ENCODE results near the gene WDTC1.
A peak's percentile ranks its signal among the peaks of the same experiment; 100 is the strongest.

Gene WDTC1

GRCh38 chr1:27314737-27315136 is 80.3 kb downstream of the WDTC1 start:
- Histone ChIP-seq H3K9me3 (replicated peaks in 1 of 11) (no peaks in the 10 kb centered on the region), H4K20me1 (no peaks in the 10 kb centered on the region), H3K27me3 (no peaks in the 10 kb centered on the region), H3K4me2 (no peak overlapping the region), H3K36me3 (peaks cover 0 to 5% (median 0%) of the 10 kb centered on the region in 11 experiments; a peak in 1 of 22 replicates), H3K27ac (no peak overlapping the region), H3K9ac (no peak overlapping the region), H3K4me3 (no peak overlapping the region), H3K4me1 (peaks cover 0 to 19% (median 0%) of the 10 kb centered on the region in 10 experiments; a peak in 6 of 20 replicates)
- no peak for TF ChIP-seq Cebpa-rat (IDR thresholded peaks at IDR 0.05)

DNA sequence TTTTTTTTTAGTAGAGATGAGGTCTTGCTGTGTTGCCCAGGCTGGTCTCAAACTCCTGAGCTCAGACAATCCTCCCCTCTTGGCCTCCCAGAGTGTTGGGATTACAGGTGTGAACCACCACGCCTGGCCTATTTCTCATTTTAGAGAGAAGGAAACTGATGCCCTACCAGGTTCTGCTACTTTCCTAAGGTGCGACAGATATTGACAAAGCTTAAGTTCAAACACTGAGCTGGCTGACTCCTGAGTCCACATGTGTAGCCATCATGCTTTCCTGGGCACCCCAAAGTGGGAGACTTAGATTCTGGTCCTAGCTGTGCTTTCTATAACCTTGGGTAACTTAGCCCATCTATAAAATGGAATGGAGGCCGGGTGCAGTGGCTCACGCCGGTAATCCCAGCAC is 82.4 kb downstream of the WDTC1 start:
- no peaks in the 10 kb centered on the region for H3K9me3 ChIP-seq (replicated peaks in 1 of 11)
- H3K9ac ChIP-seq = no peak overlapping the region
- H4K20me1 ChIP-seq = no peaks in the 10 kb centered on the region
- H3K4me1 ChIP-seq = peaks cover 6 to 32% (median 8%) of the 10 kb centered on the region in 10 experiments; a peak in 19 of 20 replicates
- no peak overlapping the region for H3K27ac ChIP-seq
- H3K36me3 ChIP-seq = no peaks in the 10 kb centered on the region
- no peak overlapping the region for H3K4me2 ChIP-seq
- no peak overlapping the region for H3K4me3 ChIP-seq
- no peaks in the 10 kb centered on the region for H3K27me3 ChIP-seq
- TF ChIP-seq Cebpa-rat (IDR thresholded peaks at IDR 0.05) = no peak

- no peaks in the 10 kb centered on the region; a peak in 2 of 22 replicates for H4K20me1 ChIP-seq
- H3K27me3 ChIP-seq = no peaks in the 10 kb centered on the region
- H3K4me3 ChIP-seq = no peak overlapping the region
- H3K36me3 ChIP-seq = no peaks in the 10 kb centered on the region
- H3K9ac ChIP-seq = 0 out of 22 replicates have a peak overlapping the region, but pooled peaks of 1 of the 11 experiments have one; percentile 12
- no peak overlapping the region for H3K4me2 ChIP-seq
- TF ChIP-seq Cebpa-rat (IDR thresholded peaks at IDR 0.05) = no peak
- H3K9me3 ChIP-seq (replicated peaks in 1 of 11) = no peaks in the 10 kb centered on the region
- no peak overlapping the region for H3K27ac ChIP-seq
- peaks cover 9 to 32% (median 11%) of the 10 kb centered on the region in 10 experiments for H3K4me1 ChIP-seq
Observed at GRCh38 chr1:27318136-27318535, 83.7 kb downstream of the WDTC1 start.

DNA sequence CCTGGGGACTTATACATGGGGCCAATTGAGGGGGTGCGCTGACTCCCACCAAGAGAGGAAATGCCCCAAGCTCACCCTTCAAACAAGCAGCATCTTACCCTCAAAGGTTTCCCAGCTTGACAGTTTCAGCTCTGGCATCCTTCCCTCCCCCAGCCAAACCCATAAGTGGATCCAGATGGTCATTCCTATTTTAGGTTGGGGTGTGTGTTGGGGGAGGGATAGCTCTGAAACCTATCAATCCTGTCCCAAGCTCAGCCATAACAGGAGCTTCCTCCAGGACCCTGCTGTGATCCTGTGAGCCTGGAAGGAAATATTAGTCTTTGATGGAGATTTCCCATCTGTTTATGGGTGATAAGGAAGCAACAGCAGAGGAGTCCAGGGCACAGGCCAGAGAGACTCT is 84.2 kb downstream of the WDTC1 start:
- H3K9ac ChIP-seq = no peak overlapping the region
- TF ChIP-seq Cebpa-rat (IDR thresholded peaks at IDR 0.05) = no peak
- H3K27ac ChIP-seq = no peak overlapping the region

GRCh38 chr1:27321813-27322568 is 87.6 kb downstream of the WDTC1 start, which contains the start of gene TMEM222:
TMEM222 (plus strand) TSS chr1:27322163; CDS start chr1:27322198, 35 bp downstream.
- Histone ChIP-seq H3K36me3 (peaks cover 18 to 35% (median 30%) of the 10 kb centered on the region in 11 experiments), H3K9ac (peak within 1 kb of the TSS; percentile 94 to 99 (median 97)), H3K27ac (peak within 1 kb of the TSS; percentile 92 to 99 (median 96)), H3K4me3 (peak within 1 kb of the TSS; percentile 76 to 100 (median 92)), H3K4me2 (peak within 1 kb of the TSS; percentile 79 to 98 (median 96)), H3K4me1 (peaks cover 23 to 50% (median 40%) of the 10 kb centered on the region in 10 experiments), H3K27me3 (no peaks in the 10 kb centered on the region), H3K9me3 (replicated peaks in 1 of 11) (no peaks in the 10 kb centered on the region), H4K20me1 (peaks cover 0 to 30% (median 12%) of the 10 kb centered on the region in 11 experiments; a peak in 12 of 22 replicates)
- TF ChIP-seq Cebpa-rat (IDR thresholded peaks at IDR 0.05) = peak in 10 of 11 experiments; percentile 43 to 95 (median 84); a peak in 18 of 22 replicates

More for the DNA sequence above, 84.2 kb downstream of the WDTC1 start:
- Histone ChIP-seq H3K27me3 (no peaks in the 10 kb centered on the region), H3K4me3 (no peak overlapping the region), H3K9me3 (replicated peaks in 1 of 11) (no peaks in the 10 kb centered on the region), H4K20me1 (no peaks in the 10 kb centered on the region; a peak in 2 of 22 replicates), H3K4me1 (peaks cover 14 to 32% (median 16%) of the 10 kb centered on the region in 10 experiments), H3K36me3 (peaks cover 0 to 3% (median 0%) of the 10 kb centered on the region in 11 experiments; a peak in 3 of 22 replicates), H3K4me2 (no peak overlapping the region)

DNA sequence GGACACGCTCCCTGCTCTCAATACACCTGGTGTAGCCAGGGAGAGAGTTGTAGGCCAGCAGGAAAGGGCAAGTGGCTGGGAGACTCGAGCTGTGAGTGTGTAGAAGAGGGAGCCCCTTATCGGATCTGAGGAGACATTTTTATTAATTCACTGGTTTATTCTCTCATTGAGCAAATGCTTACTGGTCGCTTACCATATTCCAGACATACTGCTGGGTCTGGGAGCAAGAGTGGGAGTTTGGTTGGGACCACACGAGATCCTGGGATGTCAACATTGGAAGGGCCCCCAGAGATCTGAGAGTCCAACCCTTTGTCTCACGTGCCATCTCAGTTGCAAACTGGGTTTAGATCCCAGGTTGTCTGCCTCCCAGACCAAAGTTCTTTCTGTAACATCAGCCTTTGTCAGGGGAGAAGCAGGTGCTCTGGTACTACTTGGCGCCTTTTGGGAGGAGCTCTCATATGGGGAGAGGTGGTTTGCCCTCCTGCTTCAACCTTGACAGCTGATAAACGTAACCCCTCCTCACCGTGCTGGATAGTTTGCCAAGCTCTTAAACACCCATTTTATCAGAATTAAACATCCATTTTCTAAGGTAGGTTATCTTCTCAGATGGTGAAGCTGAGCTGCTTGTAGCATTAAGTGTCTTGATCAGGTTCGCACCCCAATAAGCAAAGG is 88.3 kb downstream of the WDTC1 start:
- H3K4me1 ChIP-seq = peaks cover 23 to 58% (median 43%) of the 10 kb centered on the region in 10 experiments
- peak overlapping the region; percentile 92 to 99 (median 96) for H3K27ac ChIP-seq
- H4K20me1 ChIP-seq = peaks cover 0 to 37% (median 13%) of the 10 kb centered on the region in 11 experiments; a peak in 13 of 22 replicates
- peak overlapping the region; percentile 94 to 99 (median 97) for H3K9ac ChIP-seq
- no peak for TF ChIP-seq Cebpa-rat (IDR thresholded peaks at IDR 0.05)
- no peaks in the 10 kb centered on the region for H3K27me3 ChIP-seq
- no peaks in the 10 kb centered on the region for H3K9me3 ChIP-seq (replicated peaks in 1 of 11)
- H3K4me3 ChIP-seq = peak overlapping the region; percentile 76 to 100 (median 92)
- H3K4me2 ChIP-seq = peak overlapping the region; percentile 76 to 98 (median 96)
- peaks cover 20 to 42% (median 37%) of the 10 kb centered on the region in 11 experiments for H3K36me3 ChIP-seq

- peaks cover 31 to 67% (median 60%) of the 10 kb centered on the region in 11 experiments for H3K36me3 ChIP-seq
Observed at GRCh38 chr1:27325286-27325685, 90.9 kb downstream of the WDTC1 start.

DNA sequence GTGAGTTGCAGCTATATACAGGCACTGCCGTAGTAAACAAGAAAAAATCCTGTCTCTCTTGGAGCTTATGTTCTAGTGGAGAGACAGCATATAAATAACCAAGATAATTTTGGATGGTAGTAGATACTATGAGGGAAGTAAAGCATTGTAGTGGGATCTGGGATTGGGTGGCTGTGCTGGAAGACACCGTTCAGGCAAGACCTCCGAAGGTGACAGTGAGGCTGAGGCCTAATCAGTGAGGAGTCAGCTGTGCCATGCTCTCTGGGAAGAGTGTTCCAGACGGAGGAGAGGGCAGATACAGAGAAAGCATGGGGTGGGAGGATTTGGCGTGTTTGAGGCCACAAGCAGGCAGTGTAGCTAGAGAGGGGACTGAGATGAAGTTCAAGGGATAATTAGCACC is 93.5 kb downstream of the WDTC1 start:
- no peak for TF ChIP-seq Cebpa-rat (IDR thresholded peaks at IDR 0.05)
- peaks cover 22 to 87% (median 58%) of the 10 kb centered on the region in 10 experiments for H3K4me1 ChIP-seq
- H3K9me3 ChIP-seq (replicated peaks in 1 of 11) = no peaks in the 10 kb centered on the region
- no peak overlapping the region for H3K4me2 ChIP-seq
- peaks cover 55 to 94% (median 86%) of the 10 kb centered on the region in 11 experiments for H3K36me3 ChIP-seq
- no peak overlapping the region for H3K4me3 ChIP-seq
- 0 out of 22 replicates have a peak overlapping the region, but pooled peaks of 1 of the 11 experiments have one; percentile 1 for H3K27ac ChIP-seq
- peaks cover 11 to 87% (median 40%) of the 10 kb centered on the region in 11 experiments; a peak in 18 of 22 replicates for H4K20me1 ChIP-seq
- no peaks in the 10 kb centered on the region for H3K27me3 ChIP-seq
- H3K9ac ChIP-seq = peak overlapping the region in 5 of 11 experiments; percentile 1 to 53 (median 24); a peak in 2 of 22 replicates

More at GRCh38 chr1:27325286-27325685, 90.9 kb downstream of the WDTC1 start:
- H4K20me1 ChIP-seq = peaks cover 4 to 63% (median 28%) of the 10 kb centered on the region in 11 experiments; a peak in 18 of 22 replicates
- H3K27ac ChIP-seq = no peak overlapping the region
- H3K4me2 ChIP-seq = 0 out of 22 replicates have a peak overlapping the region, but pooled peaks of 1 of the 11 experiments have one; percentile 54
- no peak overlapping the region for H3K4me3 ChIP-seq
- TF ChIP-seq Cebpa-rat (IDR thresholded peaks at IDR 0.05) = no peak
- H3K27me3 ChIP-seq = no peaks in the 10 kb centered on the region
- no peaks in the 10 kb centered on the region for H3K9me3 ChIP-seq (replicated peaks in 1 of 11)
- peak overlapping the region in 4 of 11 experiments; percentile 10 to 97 (median 17); a peak in 5 of 22 replicates for H3K9ac ChIP-seq
- peaks cover 28 to 74% (median 53%) of the 10 kb centered on the region in 10 experiments for H3K4me1 ChIP-seq
